ENCODE results near the gene NNT.
"Not testable (repeated sequence)": the region's sequence is repeated elsewhere in the genome, so short reads cannot be mapped to it uniquely, and the experiment has no call there.

Gene NNT

GRCh38 chr5:43706576-43706975 lies 103.6 kb downstream of the NNT start:
- H3K36me3 ChIP-seq (ENCODE audit: insufficient read depth, low read length); H3K9me3 ChIP-seq (ENCODE audit: control insufficient read depth, insufficient read depth, low read length); H3K9ac ChIP-seq (ENCODE audit: low read depth, low read length); H3K4me1 ChIP-seq (ENCODE audit: insufficient read depth, low read length): not testable (repeated sequence)

- peaks cover 5% of the 10 kb centered on the region; the same call in 1 of the 2 replicates for H3K9me3 ChIP-seq (ENCODE audit: control insufficient read depth, insufficient read depth, low read length)
- H3K9ac ChIP-seq (ENCODE audit: low read depth, low read length): no peak overlapping the region
- peaks cover 5% of the 10 kb centered on the region; the same call in 1 of the 2 replicates for H3K4me1 ChIP-seq (ENCODE audit: insufficient read depth, low read length)
- no peaks in the 10 kb centered on the region for H3K36me3 ChIP-seq (ENCODE audit: insufficient read depth, low read length)
Measured at GRCh38 chr5:43711496-43711895, 108.5 kb downstream of the NNT start.

GRCh38 chr5:43712081-43712480 lies 109.1 kb downstream of the NNT start:
- peaks cover 5% of the 10 kb centered on the region; the same call in 1 of the 2 replicates for H3K9me3 ChIP-seq (ENCODE audit: control insufficient read depth, insufficient read depth, low read length)
- H3K4me1 ChIP-seq (ENCODE audit: insufficient read depth, low read length): peaks cover 5% of the 10 kb centered on the region; the same call in 1 of the 2 replicates
- H3K36me3 ChIP-seq (ENCODE audit: insufficient read depth, low read length): no peaks in the 10 kb centered on the region
- H3K9ac ChIP-seq (ENCODE audit: low read depth, low read length): no peak overlapping the region

GRCh38 chr5:43719783-43720182 lies 116.8 kb downstream of the NNT start:
- not testable (repeated sequence) for H3K4me1 ChIP-seq (ENCODE audit: insufficient read depth, low read length); H3K9ac ChIP-seq (ENCODE audit: low read depth, low read length); H3K36me3 ChIP-seq (ENCODE audit: insufficient read depth, low read length); H3K9me3 ChIP-seq (ENCODE audit: control insufficient read depth, insufficient read depth, low read length)

GRCh38 chr5:43728581-43728980 lies 125.6 kb downstream of the NNT start:
- Histone ChIP-seq H3K4me1 (ENCODE audit: insufficient read depth, low read length) (no peaks in the 10 kb centered on the region), H3K36me3 (ENCODE audit: insufficient read depth, low read length) (no peaks in the 10 kb centered on the region), H3K9me3 (ENCODE audit: control insufficient read depth, insufficient read depth, low read length) (no peaks in the 10 kb centered on the region)

GRCh38 chr5:43729846-43730478 lies 127.0 kb downstream of the NNT start:
- no peaks in the 10 kb centered on the region for H3K9me3 ChIP-seq (ENCODE audit: control insufficient read depth, insufficient read depth, low read length)
- H3K9ac ChIP-seq (ENCODE audit: low read depth, low read length): no peak overlapping the region
- no peaks in the 10 kb centered on the region for H3K4me1 ChIP-seq (ENCODE audit: insufficient read depth, low read length)
- no peaks in the 10 kb centered on the region for H3K36me3 ChIP-seq (ENCODE audit: insufficient read depth, low read length)

More at GRCh38 chr5:43728581-43728980, 125.6 kb downstream of the NNT start:
- no peak overlapping the region for H3K9ac ChIP-seq (ENCODE audit: low read depth, low read length)

GRCh38 chr5:43730832-43731342 lies 127.9 kb downstream of the NNT start:
- H3K9ac ChIP-seq (ENCODE audit: low read depth, low read length): no peak overlapping the region
- no peaks in the 10 kb centered on the region for H3K36me3 ChIP-seq (ENCODE audit: insufficient read depth, low read length)
- no peaks in the 10 kb centered on the region for H3K9me3 ChIP-seq (ENCODE audit: control insufficient read depth, insufficient read depth, low read length)
- no peaks in the 10 kb centered on the region for H3K4me1 ChIP-seq (ENCODE audit: insufficient read depth, low read length)

- Histone ChIP-seq H3K36me3 (ENCODE audit: insufficient read depth, low read length) (no peaks in the 10 kb centered on the region), H3K9me3 (ENCODE audit: control insufficient read depth, insufficient read depth, low read length) (no peaks in the 10 kb centered on the region), H3K9ac (ENCODE audit: low read depth, low read length) (no peak overlapping the region), H3K4me1 (ENCODE audit: insufficient read depth, low read length) (no peaks in the 10 kb centered on the region)
Measured at GRCh38 chr5:43731573-43731972, 128.6 kb downstream of the NNT start.

- H3K36me3 ChIP-seq (ENCODE audit: insufficient read depth, low read length); H3K9me3 ChIP-seq (ENCODE audit: control insufficient read depth, insufficient read depth, low read length); H3K4me1 ChIP-seq (ENCODE audit: insufficient read depth, low read length); H3K9ac ChIP-seq (ENCODE audit: low read depth, low read length): not testable (repeated sequence)
Measured at GRCh38 chr5:43745923-43746548, 143.1 kb downstream of the NNT start.

- Histone ChIP-seq H3K36me3 (ENCODE audit: insufficient read depth, low read length) (no peaks in the 10 kb centered on the region), H3K9me3 (ENCODE audit: control insufficient read depth, insufficient read depth, low read length) (peaks cover 16% of the 10 kb centered on the region), H3K9ac (ENCODE audit: low read depth, low read length) (no peak overlapping the region), H3K4me1 (ENCODE audit: insufficient read depth, low read length) (no peaks in the 10 kb centered on the region)
Measured at GRCh38 chr5:43750809-43751208, 147.8 kb downstream of the NNT start.

GRCh38 chr5:43753069-43753468 lies 150.1 kb downstream of the NNT start:
- peaks cover 22% of the 10 kb centered on the region for H3K9me3 ChIP-seq (ENCODE audit: control insufficient read depth, insufficient read depth, low read length)
- no peaks in the 10 kb centered on the region for H3K4me1 ChIP-seq (ENCODE audit: insufficient read depth, low read length)
- no peaks in the 10 kb centered on the region for H3K36me3 ChIP-seq (ENCODE audit: insufficient read depth, low read length)
- no peak overlapping the region for H3K9ac ChIP-seq (ENCODE audit: low read depth, low read length)
